HAP-1 (cell line): ENCODE results near the gene SETD7.

ENCODE experiments used
- DNase-seq, 2 experiments: peaks; one replicate each; pipeline ENCODE4 v3.0.0-alpha.2; 2016 to 2020; ENCODE audit warnings: low spot score in 2 of 2
- H3K27me3 ChIP-seq: fragments of 250-450 bp; sonication (Bioruptor Pico); 2 replicates; pipeline ENCODE4 v1.5.1; 2020; ENCODE audit warnings: low read depth, mild to moderate bottlenecking, moderate library complexity
- H3K36me3 ChIP-seq: fragments of 250-450 bp; sonication (Bioruptor Pico); replicated peaks from 2 replicates; pipeline ENCODE4 v1.5.1; 2020; ENCODE audit warnings: mild to moderate bottlenecking
- H3K4me1 ChIP-seq: fragments of 250-450 bp; sonication (Bioruptor Pico); 2 replicates; pipeline ENCODE4 v1.5.1; 2020; ENCODE audit warnings: mild to moderate bottlenecking
- H3K4me3 ChIP-seq: fragments of 250-450 bp; sonication (Bioruptor Pico); 2 replicates; pipeline ENCODE4 v1.5.1; 2020; ENCODE audit warnings: mild to moderate bottlenecking, moderate library complexity
- H3K9me3 ChIP-seq: fragments of 250-450 bp; sonication (Bioruptor Pico); 2 replicates; pipeline ENCODE4 v1.5.1; 2020; ENCODE audit warnings: mild to moderate bottlenecking, moderate library complexity
- in situ Hi-C: fragments of 300-500 bp; cut with MboI; formaldehyde crosslinking; loops from 3 replicates; pipeline ENCODE4 v1.14.3; 2020; ENCODE audit warnings: low sequenced_read_pairs, inconsistent platforms, mixed read lengths

The SETD7 gene

GRCh38 chr4:139526928-139527327, 29.1 kb downstream of the SETD7 start:
- H3K4me1 ChIP-seq, result no peaks in the 10 kb centered on the region
- no peak for DNase-seq
- in situ Hi-C loops, result no loop called here
- H3K27me3 ChIP-seq, result no peaks in the 10 kb centered on the region
- no peak overlapping the region for H3K4me3 ChIP-seq
- no peaks in the 10 kb centered on the region for H3K9me3 ChIP-seq
- H3K36me3 ChIP-seq, result peaks cover 51% of the 10 kb centered on the region

GRCh38 chr4:139525414-139525813, 30.6 kb downstream of the SETD7 start:
- H3K36me3 ChIP-seq, result peaks cover 58% of the 10 kb centered on the region
- no peaks in the 10 kb centered on the region for H3K27me3 ChIP-seq
- in situ Hi-C loops, result no loop called here
- no peaks in the 10 kb centered on the region for H3K4me1 ChIP-seq
- DNase-seq, result no peak
- no peaks in the 10 kb centered on the region for H3K9me3 ChIP-seq
- no peak overlapping the region for H3K4me3 ChIP-seq

GRCh38 chr4:139524062-139524631, 31.9 kb downstream of the SETD7 start:
- Histone ChIP-seq H3K4me3 (no peak overlapping the region), H3K36me3 (peaks cover 67% of the 10 kb centered on the region), H3K9me3 (no peaks in the 10 kb centered on the region), H3K27me3 (no peaks in the 10 kb centered on the region), H3K4me1 (no peaks in the 10 kb centered on the region)
- no peak for DNase-seq
- in situ Hi-C loops, result no loop called here

GRCh38 chr4:139523076-139523475, 32.9 kb downstream of the SETD7 start:
- Histone ChIP-seq H3K4me1 (no peaks in the 10 kb centered on the region), H3K9me3 (no peaks in the 10 kb centered on the region), H3K36me3 (peaks cover 67% of the 10 kb centered on the region), H3K4me3 (no peak overlapping the region), H3K27me3 (no peaks in the 10 kb centered on the region)
- in situ Hi-C loops, result no loop called here
- no peak for DNase-seq

- no peak overlapping the region for H3K4me3 ChIP-seq
- peaks cover 67% of the 10 kb centered on the region for H3K36me3 ChIP-seq
- no peaks in the 10 kb centered on the region for H3K27me3 ChIP-seq
- H3K4me1 ChIP-seq, result no peaks in the 10 kb centered on the region
- no peak for DNase-seq
- no peaks in the 10 kb centered on the region for H3K9me3 ChIP-seq
- in situ Hi-C loops, result no loop called here
Measured at GRCh38 chr4:139522457-139522856, 33.6 kb downstream of the SETD7 start.

GRCh38 chr4:139521754-139522401, 34.1 kb downstream of the SETD7 start:
- no peak overlapping the region for H3K4me3 ChIP-seq
- H3K27me3 ChIP-seq, result no peaks in the 10 kb centered on the region
- in situ Hi-C loops, result no loop called here
- no peak for DNase-seq
- H3K36me3 ChIP-seq, result peaks cover 65% of the 10 kb centered on the region
- H3K9me3 ChIP-seq, result no peaks in the 10 kb centered on the region
- no peaks in the 10 kb centered on the region for H3K4me1 ChIP-seq

- DNase-seq, result no peak
- no peaks in the 10 kb centered on the region for H3K27me3 ChIP-seq
- no peak overlapping the region for H3K4me3 ChIP-seq
- in situ Hi-C loops, result no loop called here
- H3K4me1 ChIP-seq, result no peaks in the 10 kb centered on the region
- no peaks in the 10 kb centered on the region for H3K9me3 ChIP-seq
- H3K36me3 ChIP-seq, result peaks cover 59% of the 10 kb centered on the region
Measured at GRCh38 chr4:139515531-139515958, 40.5 kb downstream of the SETD7 start.

- no peak for DNase-seq
- Histone ChIP-seq H3K4me3 (no peak overlapping the region), H3K27me3 (no peaks in the 10 kb centered on the region), H3K36me3 (peaks cover 50% of the 10 kb centered on the region), H3K4me1 (no peaks in the 10 kb centered on the region), H3K9me3 (no peaks in the 10 kb centered on the region)
- in situ Hi-C loops, result no loop called here
Measured at GRCh38 chr4:139514382-139515059, 41.5 kb downstream of the SETD7 start.

- Histone ChIP-seq H3K4me1 (no peaks in the 10 kb centered on the region), H3K36me3 (peaks cover 43% of the 10 kb centered on the region), H3K27me3 (no peaks in the 10 kb centered on the region), H3K4me3 (no peak overlapping the region), H3K9me3 (no peaks in the 10 kb centered on the region)
- in situ Hi-C loops, result no loop called here
- no peak for DNase-seq
Measured at GRCh38 chr4:139511320-139511719, 44.7 kb downstream of the SETD7 start.

GRCh38 chr4:139509727-139510410, 46.1 kb downstream of the SETD7 start:
- Histone ChIP-seq H3K4me3 (no peak overlapping the region), H3K27me3 (no peaks in the 10 kb centered on the region), H3K4me1 (no peaks in the 10 kb centered on the region), H3K36me3 (peaks cover 42% of the 10 kb centered on the region), H3K9me3 (no peaks in the 10 kb centered on the region)
- DNase-seq, result no peak
- in situ Hi-C loops, result no loop called here

- H3K36me3 ChIP-seq, result peaks cover 43% of the 10 kb centered on the region
- no peaks in the 10 kb centered on the region for H3K27me3 ChIP-seq
- DNase-seq, result no peak
- H3K9me3 ChIP-seq, result no peaks in the 10 kb centered on the region
- no peak overlapping the region for H3K4me3 ChIP-seq
- in situ Hi-C loops, result no loop called here
- no peaks in the 10 kb centered on the region for H3K4me1 ChIP-seq
Measured at GRCh38 chr4:139508581-139509237, 47.3 kb downstream of the SETD7 start.

GRCh38 chr4:139506774-139507173, 49.2 kb downstream of the SETD7 start:
- peaks cover 37% of the 10 kb centered on the region for H3K36me3 ChIP-seq
- no peaks in the 10 kb centered on the region for H3K4me1 ChIP-seq
- no peak overlapping the region for H3K4me3 ChIP-seq
- no peaks in the 10 kb centered on the region for H3K27me3 ChIP-seq
- no peaks in the 10 kb centered on the region for H3K9me3 ChIP-seq
- in situ Hi-C loops, result no loop called here
- no peak for DNase-seq

GRCh38 chr4:139503622-139504166, 52.3 kb downstream of the SETD7 start:
- H3K9me3 ChIP-seq, result no peaks in the 10 kb centered on the region
- DNase-seq, result no peak
- in situ Hi-C loops, result no loop called here
- peaks cover 21% of the 10 kb centered on the region for H3K36me3 ChIP-seq
- no peak overlapping the region for H3K4me3 ChIP-seq
- H3K27me3 ChIP-seq, result no peaks in the 10 kb centered on the region
- H3K4me1 ChIP-seq, result no peaks in the 10 kb centered on the region
